ENCODE results near the gene FBXL7. TPM values are rescaled to one million over a fixed set of nuclear protein-coding genes. Genes with fewer than 3 reads are reported as not detected.

The FBXL7 gene
- polyA plus RNA-seq, 3 donors, result not detected

DNA sequence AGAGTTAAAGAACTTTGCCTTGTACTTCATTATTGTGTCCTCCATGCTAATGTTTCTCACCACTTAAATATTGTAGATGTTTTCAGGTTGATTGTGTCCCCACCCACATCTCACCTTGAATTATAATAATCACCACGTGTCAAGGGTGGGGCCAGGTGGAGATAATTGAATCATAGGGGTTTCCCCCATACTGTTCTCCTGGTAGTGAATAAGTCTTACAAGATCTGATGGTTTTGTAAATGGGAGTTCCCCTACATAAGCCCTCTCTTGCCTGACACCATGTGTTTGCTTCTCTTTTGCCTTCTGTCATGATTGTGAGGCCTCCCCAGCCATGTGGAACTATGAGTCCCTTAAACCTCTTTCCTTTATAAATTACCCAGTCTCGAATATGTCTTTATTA, 248.3 kb downstream of the FBXL7 start:
- Histone ChIP-seq H4K20me1 (ENCODE audit: insufficient read depth, low read length) (no peaks in the 10 kb centered on the region), H3K4me1 (ENCODE audit: control insufficient read depth in 1 of 2, insufficient read depth in 2 of 2, low read length in 2 of 2) (no peaks in the 10 kb centered on the region), H3K27me3 (ENCODE audit: control insufficient read depth in 2 of 2, insufficient read depth in 2 of 2, low read length in 2 of 2) (no peaks in the 10 kb centered on the region), H3K4me2 (replicated peaks; ENCODE audit: extremely low read depth, low read length, poor library complexity, severe bottlenecking) (no peak overlapping the region), H3K79me2 (ENCODE audit: insufficient read depth, low read length) (no peaks in the 10 kb centered on the region), H3K9ac (ENCODE audit: insufficient read depth, low read length, poor library complexity, severe bottlenecking) (no peak overlapping the region), H3K4me3 (replicated peaks in 1 of 3; ENCODE audit: low read depth in 2 of 3, low read length in 3 of 3) (no peak overlapping the region), H2AFZ (ENCODE audit: insufficient read depth, low read depth, low read length, poor library complexity, severe bottlenecking) (no peak overlapping the region), H3K9me3 (replicated peaks in 1 of 2; ENCODE audit: control insufficient read depth in 1 of 2, insufficient read depth in 1 of 2, low read length in 2 of 2) (peaks cover 17 to 23% of the 10 kb centered on the region in 2 donors), H3K27ac (ENCODE audit: low read depth in 1 of 2, low read length in 2 of 2) (no peak overlapping the region), H3K36me3 (replicated peaks in 1 of 2; ENCODE audit: control insufficient read depth in 1 of 2, insufficient read depth in 2 of 2, low read length in 2 of 2) (no peaks in the 10 kb centered on the region)
- Mint-ChIP-seq H3K27ac (no peak overlapping the region), H3K4me3 (no peak overlapping the region), H3K4me1 (no peaks in the 10 kb centered on the region), H3K36me3 (no peaks in the 10 kb centered on the region), H3K27me3 (ENCODE audit: low read depth in 3 of 3) (peaks cover 0 to 4% (median 0%) of the 10 kb centered on the region in 3 donors), H3K9me3 (peaks cover 0 to 17% (median 6%) of the 10 kb centered on the region in 7 donors)
- intact Hi-C loops (cut with micrococcal nuclease), result no loop called here
- TF ChIP-seq, protein P1, sequence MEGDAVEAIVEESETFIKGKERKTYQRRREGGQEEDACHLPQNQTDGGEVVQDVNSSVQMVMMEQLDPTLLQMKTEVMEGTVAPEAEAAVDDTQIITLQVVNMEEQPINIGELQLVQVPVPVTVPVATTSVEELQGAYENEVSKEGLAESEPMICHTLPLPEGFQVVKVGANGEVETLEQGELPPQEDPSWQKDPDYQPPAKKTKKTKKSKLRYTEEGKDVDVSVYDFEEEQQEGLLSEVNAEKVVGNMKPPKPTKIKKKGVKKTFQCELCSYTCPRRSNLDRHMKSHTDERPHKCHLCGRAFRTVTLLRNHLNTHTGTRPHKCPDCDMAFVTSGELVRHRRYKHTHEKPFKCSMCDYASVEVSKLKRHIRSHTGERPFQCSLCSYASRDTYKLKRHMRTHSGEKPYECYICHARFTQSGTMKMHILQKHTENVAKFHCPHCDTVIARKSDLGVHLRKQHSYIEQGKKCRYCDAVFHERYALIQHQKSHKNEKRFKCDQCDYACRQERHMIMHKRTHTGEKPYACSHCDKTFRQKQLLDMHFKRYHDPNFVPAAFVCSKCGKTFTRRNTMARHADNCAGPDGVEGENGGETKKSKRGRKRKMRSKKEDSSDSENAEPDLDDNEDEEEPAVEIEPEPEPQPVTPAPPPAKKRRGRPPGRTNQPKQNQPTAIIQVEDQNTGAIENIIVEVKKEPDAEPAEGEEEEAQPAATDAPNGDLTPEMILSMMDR (IDR thresholded peaks at IDR 0.05), result no peak
- DNase-seq, result no peak
- WGBS (ENCODE audit: insufficient coverage), result no CpG with 5 or more reads among the region's 2 CpGs

DNA sequence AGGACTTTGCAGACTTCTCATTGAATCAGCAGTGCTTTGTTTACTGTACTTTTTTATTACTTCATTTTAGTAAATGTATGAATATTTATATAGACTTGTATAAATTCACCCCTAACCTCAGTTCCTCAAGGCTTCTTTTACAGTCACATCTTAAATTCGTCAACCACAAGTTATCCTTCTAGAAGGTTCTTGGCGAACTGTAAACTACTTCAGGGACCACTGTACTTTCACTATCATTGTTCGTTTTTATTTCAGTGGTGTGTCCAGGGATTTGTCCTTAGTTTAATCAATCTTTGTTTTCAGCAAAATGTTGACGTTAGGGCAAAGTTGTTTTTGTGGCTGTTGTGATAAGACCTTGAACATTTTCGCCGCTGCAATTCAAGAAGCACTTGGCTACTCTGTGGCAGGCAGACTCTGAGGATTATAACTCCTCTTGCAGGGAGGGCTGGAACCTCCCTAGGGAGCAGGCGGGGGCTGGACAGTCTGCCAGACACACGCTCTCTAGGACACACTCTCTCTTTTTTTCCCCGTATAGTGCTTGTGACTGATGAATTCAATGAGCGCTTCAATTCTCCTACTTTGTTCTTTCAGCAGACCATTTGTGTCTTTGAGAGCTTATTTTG, 252.8 kb downstream of the FBXL7 start:
- Mint-ChIP-seq H3K9me3 (peaks cover 2 to 11% (median 5%) of the 10 kb centered on the region in 7 donors), H3K27ac (no peak overlapping the region), H3K36me3 (no peaks in the 10 kb centered on the region), H3K4me1 (no peaks in the 10 kb centered on the region), H3K4me3 (no peak overlapping the region), H3K27me3 (ENCODE audit: low read depth in 3 of 3) (peaks cover 0 to 2% (median 0%) of the 10 kb centered on the region in 3 donors)
- Histone ChIP-seq H4K20me1 (ENCODE audit: insufficient read depth, low read length) (no peaks in the 10 kb centered on the region), H3K27me3 (ENCODE audit: control insufficient read depth in 2 of 2, insufficient read depth in 2 of 2, low read length in 2 of 2) (no peaks in the 10 kb centered on the region), H3K4me2 (replicated peaks; ENCODE audit: extremely low read depth, low read length, poor library complexity, severe bottlenecking) (no peak overlapping the region), H3K79me2 (ENCODE audit: insufficient read depth, low read length) (no peaks in the 10 kb centered on the region), H3K9me3 (replicated peaks in 1 of 2; ENCODE audit: control insufficient read depth in 1 of 2, insufficient read depth in 1 of 2, low read length in 2 of 2) (peaks cover 14 to 26% of the 10 kb centered on the region in 2 donors), H3K9ac (ENCODE audit: insufficient read depth, low read length, poor library complexity, severe bottlenecking) (no peak overlapping the region), H3K36me3 (replicated peaks in 1 of 2; ENCODE audit: control insufficient read depth in 1 of 2, insufficient read depth in 2 of 2, low read length in 2 of 2) (no peaks in the 10 kb centered on the region), H3K4me1 (ENCODE audit: control insufficient read depth in 1 of 2, insufficient read depth in 2 of 2, low read length in 2 of 2) (no peaks in the 10 kb centered on the region), H3K4me3 (replicated peaks in 1 of 3; ENCODE audit: low read depth in 2 of 3, low read length in 3 of 3) (no peak overlapping the region), H3K27ac (ENCODE audit: low read depth in 1 of 2, low read length in 2 of 2) (no peak overlapping the region), H2AFZ (ENCODE audit: insufficient read depth, low read depth, low read length, poor library complexity, severe bottlenecking) (no peak overlapping the region)
- intact Hi-C loops (cut with micrococcal nuclease), result no loop called here
- TF ChIP-seq, protein P1 (IDR thresholded peaks at IDR 0.05), result no peak
- DNase-seq, result no peak
- WGBS (ENCODE audit: insufficient coverage), result 82% methylated on average over 5 of the region's 10 CpGs

Measured in CD14-positive monocyte (primary cell).